Right ventricle myocardium inferior (tissue), 1 donor: Measurements from ENCODE around the gene RMND5B. TPM values are rescaled to one million over a fixed set of nuclear protein-coding genes. Genes with fewer than 3 reads are reported as not detected.
"Not testable (repeated sequence)": the region's sequence is repeated elsewhere in the genome, so short reads cannot be mapped to it uniquely, and the experiment has no call there.

ENCODE experiments used
- ATAC-seq: fragments of 200-7000 bp; cut with Tn5 transposase; one replicate; pipeline ENCODE4 v1.9.1; 2020; ENCODE audit warnings: mild to moderate bottlenecking, moderate library complexity
- DNase-seq: peaks from one replicate; pipeline ENCODE4 v3.0.0; 2021; ENCODE audit errors: missing footprints
- intact Hi-C: fragments of 100-400 bp; cut with DNase I; formaldehyde crosslinking; loops from one replicate; pipeline ENCODE4 v1.11.0; 2022
- total RNA-seq: library from RNA; stranded (reverse); fragmentation: NEBNext Ultra II Directional; extraction: Animal tissue kit (Norgen Biotek cat#: 25700); gene quantifications from one replicate; pipeline ENCODE4 v1.2.1, GENCODE V29; 2021
- donor health status: DM: no; HTN: yes; CAD: no; lungs with severe emphysema.

RMND5B gene
- total RNA-seq, 1 donor from 2014 or later: 35.2 TPM

DNA sequence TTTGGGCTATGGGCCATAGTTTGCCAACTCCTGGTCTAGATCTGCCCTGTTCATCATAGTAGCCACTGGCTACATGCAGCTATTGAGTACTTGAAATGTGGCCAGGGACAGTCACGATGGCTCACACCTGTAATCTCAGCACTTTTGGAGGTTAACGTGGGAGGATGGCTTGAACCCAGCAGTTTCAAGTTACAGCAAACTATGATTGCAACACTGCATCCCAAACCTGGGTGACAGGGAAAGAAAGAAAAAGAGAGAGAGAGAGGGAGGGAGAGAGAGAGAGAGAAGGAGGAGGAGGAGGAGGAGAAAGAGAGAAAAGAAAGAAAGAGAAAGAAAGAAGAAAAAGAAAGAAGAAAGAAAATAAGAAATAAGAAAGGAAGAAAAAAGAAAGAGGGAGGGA is 61.4 kb downstream of the RMND5B start:
- intact Hi-C loops: no loop called here
- DNase-seq: no peak
- ATAC-seq: no peak

DNA sequence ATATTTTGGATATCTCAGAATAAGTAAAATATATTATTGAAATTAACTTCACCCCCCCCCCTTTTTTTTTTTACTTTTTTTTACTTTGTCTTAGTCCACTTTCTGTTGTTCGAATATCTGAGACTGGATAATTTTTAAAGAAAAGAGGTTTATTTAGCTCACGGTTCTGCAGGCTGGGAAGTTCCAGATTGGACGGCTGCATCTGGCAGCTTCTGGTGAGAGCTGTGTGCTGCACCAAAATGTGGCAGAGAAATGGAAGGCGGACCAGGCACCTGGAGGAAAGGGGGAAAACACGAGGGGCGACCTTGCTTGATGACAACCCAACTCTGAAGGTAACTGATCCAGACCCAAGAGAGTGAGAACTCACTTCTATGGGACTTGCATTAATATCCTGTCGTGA is 62.0 kb downstream of the RMND5B start:
- intact Hi-C loops: no loop called here
- ATAC-seq: no peak
- no peak for DNase-seq

DNA sequence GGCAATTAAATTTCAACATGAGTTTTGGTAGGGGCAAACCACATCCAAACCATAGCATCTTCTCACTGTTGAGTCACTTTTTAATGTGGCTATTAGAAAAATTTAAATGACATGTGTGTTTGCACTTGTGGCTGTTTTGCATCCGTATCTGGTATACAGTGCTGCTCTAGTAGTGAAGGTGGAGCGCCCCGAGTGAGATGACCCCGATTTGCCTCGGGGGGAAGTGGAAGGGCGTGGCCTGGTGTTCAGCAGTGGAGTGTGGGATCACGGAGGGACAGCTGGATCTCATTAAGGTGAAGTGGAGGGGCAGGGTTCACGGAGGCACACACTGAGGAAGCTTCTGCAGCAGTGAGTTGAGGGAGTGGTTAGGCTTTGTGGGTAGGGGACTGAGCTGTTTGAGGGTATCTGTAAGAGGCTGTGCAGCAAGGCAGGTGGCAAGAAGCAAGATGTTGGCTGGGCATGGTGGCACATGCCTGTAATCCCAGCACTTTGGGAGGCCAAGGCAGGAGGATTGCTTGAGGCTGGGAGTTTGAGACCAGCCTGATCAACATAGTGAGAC is 62.5 kb downstream of the RMND5B start:
- intact Hi-C loops: no loop called here
- ATAC-seq (no peak), DNase-seq (no peak)

DNA sequence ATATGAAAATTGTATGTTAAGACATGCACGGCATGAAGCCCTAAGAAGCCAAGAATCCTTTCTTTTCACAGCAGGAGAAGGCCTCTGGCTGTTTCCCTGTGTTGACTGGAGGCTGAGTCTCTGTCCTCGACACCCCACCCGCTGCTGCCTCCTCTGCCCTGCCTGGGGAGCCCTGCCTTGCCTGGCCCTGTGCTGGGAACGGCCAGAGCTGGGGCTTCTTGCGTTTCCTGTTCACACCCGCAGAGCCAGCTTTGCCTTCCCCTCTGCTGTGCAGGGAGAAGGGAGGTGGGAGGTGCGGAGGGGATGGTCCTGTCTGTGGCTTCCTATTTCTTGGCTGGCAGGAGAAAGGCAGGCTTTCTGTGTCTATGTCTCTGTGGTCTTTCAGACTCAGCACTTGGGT is 63.2 kb downstream of the RMND5B start:
- peak; percentile 20 for ATAC-seq
- no peak for DNase-seq
- intact Hi-C loops: no loop called here

DNA sequence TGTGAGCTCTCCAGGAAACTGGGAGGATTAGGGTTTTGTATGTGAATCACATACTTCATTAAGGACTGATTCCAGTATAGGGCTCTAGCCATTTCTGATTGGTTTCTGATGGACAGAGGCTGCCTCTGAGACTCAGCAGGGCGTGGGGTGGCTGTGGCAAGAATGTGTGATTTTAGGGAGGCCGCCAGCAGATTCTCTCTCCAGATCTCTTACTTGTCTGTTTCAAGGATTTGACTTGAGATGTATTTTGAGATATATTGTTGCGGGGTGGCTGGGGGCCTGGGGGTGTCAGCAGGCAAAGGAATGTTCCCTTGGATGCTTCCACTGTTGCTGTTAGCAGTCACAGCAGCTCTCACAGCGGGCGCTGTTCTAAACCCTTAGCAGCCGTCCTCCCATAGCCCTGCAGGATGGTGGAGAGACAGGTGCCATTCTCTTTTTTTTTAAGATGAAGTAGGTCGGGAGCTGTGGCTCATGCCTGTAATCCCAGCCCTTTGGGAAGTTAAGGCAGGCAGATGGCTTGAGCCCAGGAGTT is 65.5 kb downstream of the RMND5B start:
- ATAC-seq: no peak
- no peak for DNase-seq
- intact Hi-C loops: no loop called here

DNA sequence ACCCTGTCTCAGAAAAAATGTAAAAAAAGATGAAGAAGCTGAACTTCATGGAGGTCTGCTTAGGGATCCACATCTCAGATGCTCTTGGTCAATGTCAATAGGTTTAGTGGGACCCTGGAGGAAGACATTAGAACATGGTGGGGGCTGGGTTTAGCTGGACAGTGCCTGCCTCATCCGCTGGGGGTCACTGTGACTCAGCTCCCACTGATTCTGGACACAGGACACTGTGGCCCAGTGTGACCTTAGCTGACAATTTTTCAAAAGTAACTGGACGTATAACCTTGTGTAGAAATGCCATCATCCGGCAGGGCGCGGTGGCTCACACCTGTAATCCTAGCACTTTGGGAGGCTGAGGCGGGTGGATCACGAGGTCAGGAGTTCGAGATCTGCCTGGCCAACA is 66.2 kb downstream of the RMND5B start:
- no peak for DNase-seq
- ATAC-seq: peak; percentile 36
- intact Hi-C loops: no loop called here

DNA sequence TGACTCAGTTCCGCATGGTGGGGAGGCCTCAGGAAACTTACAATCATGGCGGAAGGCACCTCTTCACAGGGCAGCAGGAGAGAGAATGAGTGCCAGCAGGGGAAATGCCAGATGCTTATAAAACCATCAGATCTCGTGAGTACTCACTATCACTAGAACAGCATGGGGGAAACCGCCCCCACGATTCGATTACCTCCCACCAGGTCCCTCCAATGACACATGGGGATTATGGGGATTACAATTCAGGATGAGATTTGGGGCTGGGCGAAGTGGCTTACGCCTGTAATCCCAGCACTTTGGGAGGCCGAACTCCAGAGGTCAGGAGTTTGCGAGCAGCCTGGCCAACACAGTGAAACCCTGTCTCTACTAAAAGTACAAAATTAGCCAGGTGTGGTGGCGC is 67.3 kb downstream of the RMND5B start:
- intact Hi-C loops, ATAC-seq, DNase-seq: not testable (repeated sequence)

DNA sequence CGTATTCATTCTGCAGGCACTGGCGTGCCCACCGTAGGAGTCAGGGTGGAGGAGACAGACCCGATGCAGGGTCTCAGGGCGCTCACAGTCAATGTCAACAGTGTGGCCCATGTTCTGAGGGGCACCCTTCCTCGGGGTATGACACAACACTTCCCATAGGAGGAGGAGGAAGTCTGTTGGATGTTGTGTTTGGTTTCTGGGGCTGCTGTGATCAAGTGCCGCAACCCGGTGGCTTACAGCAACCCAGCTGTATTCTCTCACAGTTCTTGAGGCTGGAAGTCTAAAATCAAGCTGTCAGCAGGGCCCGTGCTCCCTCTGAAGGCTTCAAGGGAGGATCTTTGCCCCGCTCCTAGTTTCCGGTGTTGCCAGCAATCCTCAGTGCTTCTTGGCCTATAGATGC is 67.9 kb downstream of the RMND5B start:
- ATAC-seq (no peak), DNase-seq (no peak)

DNA sequence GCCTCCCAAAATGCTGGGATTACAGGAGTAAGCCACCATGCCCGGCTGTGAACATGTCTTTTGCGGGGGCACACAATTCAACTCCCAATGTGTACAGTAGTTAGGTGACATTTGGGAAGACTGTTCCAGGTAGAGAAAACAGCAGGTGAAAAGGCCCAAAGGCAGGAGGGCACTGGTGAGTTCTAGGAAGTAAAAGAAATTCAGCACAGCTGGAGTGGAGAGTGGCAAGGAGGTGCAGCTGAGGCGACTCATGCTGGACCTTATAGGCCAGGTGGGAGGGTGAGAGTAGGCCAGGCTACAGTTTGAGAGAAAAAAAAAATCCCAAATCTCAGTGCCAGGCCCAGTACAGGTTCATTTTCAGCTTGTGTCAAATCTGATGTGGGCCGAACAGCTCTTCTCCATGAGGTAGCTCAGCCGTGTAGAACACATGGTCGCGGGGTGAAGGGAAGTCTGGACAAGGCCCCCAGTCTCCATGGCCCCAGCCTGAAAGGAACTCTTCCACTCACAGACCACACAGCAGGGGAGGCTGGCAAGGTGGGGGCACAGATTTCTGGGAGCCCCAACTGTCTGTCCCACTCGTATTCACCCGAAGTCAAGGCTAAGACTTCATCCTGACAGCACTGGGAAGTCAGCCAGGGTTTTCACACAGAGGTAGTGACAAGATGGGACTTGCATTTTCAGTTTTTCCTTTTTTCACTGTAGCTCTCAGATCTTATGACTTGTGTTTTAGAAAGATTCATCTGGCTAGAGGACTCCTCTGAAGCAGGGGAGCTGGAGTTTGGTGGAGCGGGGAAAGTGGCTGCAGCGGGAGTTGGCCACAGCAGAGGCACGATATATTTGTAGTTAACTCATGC is 69.0 kb downstream of the RMND5B start:
- DNase-seq (no peak), ATAC-seq (no peak)
- intact Hi-C loops: no loop called here

More for the DNA sequence above, 67.9 kb downstream of the RMND5B start:
- intact Hi-C loops: no loop called here

Other genes starting within 250 kb of the RMND5B start
- gene PROP1, start 134.8 kb upstream of the RMND5B start, total RNA-seq: not detected
- 2.9 TPM for gene N4BP3, start 17.5 kb upstream of the RMND5B start, total RNA-seq
- gene NHP2, start 22.9 kb downstream of the RMND5B start, total RNA-seq: 79.8 TPM
- not detected for gene GMCL2, start 56.4 kb downstream of the RMND5B start, total RNA-seq
- 85.6 TPM for gene HNRNPAB, start 73.5 kb downstream of the RMND5B start, total RNA-seq
- 34.5 TPM for gene PHYKPL, start 101.8 kb downstream of the RMND5B start, total RNA-seq